Chondrocyte (in vitro differentiated cells): ENCODE results near the gene TECPR1. TPM values are rescaled to one million over a fixed set of nuclear protein-coding genes. Genes with fewer than 3 reads are reported as not detected.

Source experiments
- DNase-seq: peaks from one replicate; pipeline ENCODE4 v3.0.0; 2021; ENCODE audit warnings: mixed read lengths, low spot score
- H3K27ac Mint-ChIP-seq: one replicate; pipeline ENCODE4 v1.8.0; 2021; ENCODE audit warnings: mild to moderate bottlenecking, moderate library complexity, mixed read lengths; ENCODE audit not compliant: unreplicated experiment
- H3K27me3 Mint-ChIP-seq: 2 replicates; pipeline ENCODE4 v1.8.0; 2021; ENCODE audit warnings: low read depth, mixed read lengths
- H3K36me3 Mint-ChIP-seq: 2 replicates; pipeline ENCODE4 v1.8.0; 2021; ENCODE audit warnings: low read depth, mixed read lengths
- H3K4me1 Mint-ChIP-seq: 2 replicates; pipeline ENCODE4 v1.8.0; 2021; ENCODE audit warnings: low read depth, mild to moderate bottlenecking, mixed read lengths
- H3K4me3 Mint-ChIP-seq: one replicate; pipeline ENCODE4 v1.8.0; 2021; ENCODE audit warnings: mild to moderate bottlenecking, moderate library complexity, mixed read lengths; ENCODE audit not compliant: unreplicated experiment
- H3K9me3 Mint-ChIP-seq: 2 replicates; pipeline ENCODE4 v1.8.0; 2021; ENCODE audit warnings: low read depth, mixed read lengths
- CTCF ChIP-seq: fragments of 200-600 bp; sonication (generic); IDR thresholded peaks from 2 replicates; pipeline ENCODE4 v1.5.0; 2021; ENCODE audit warnings: antibody characterized with exemption, mild to moderate bottlenecking, moderate library complexity
- total RNA-seq: library from RNA; stranded (reverse); gene quantifications from 3 replicates; pipeline ENCODE4 v1.2.1, GENCODE V29; 2021

Gene TECPR1
- total RNA-seq, 1 donor from 2014 or later, result 27.3 TPM

GRCh38 chr7:98225913-98226614 is 26.0 kb downstream of the TECPR1 start:
- TF ChIP-seq CTCF, result no peak
- Mint-ChIP-seq H3K4me1 (no peaks in the 10 kb centered on the region), H3K27me3 (no peaks in the 10 kb centered on the region), H3K27ac (no peak overlapping the region), H3K36me3 (peaks cover 7% of the 10 kb centered on the region), H3K4me3 (no peak overlapping the region), H3K9me3 (no peaks in the 10 kb centered on the region)
- no peak for DNase-seq

DNA sequence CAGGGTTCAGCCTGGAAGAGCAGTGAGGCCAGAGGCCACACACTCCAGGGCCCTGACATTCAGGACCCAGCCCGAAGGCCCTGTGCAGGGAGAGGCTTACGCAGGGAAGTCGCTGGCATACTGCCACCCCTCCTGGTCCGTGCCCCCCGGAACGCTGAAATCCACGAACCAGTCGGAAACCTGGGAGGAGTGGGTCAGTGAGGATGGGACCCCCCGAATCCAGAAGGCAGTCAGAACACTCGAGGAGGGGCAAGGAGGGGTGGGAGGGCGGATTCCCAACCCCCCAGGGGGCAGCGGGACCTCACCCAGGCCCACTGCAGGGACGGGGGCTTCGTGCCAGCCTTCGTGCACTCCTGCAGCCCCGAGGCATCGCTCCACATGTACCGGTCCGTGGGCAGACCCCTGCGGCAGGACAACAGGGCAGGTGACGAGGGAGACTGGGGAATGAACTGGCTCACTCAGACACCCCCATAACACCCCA is 27.3 kb downstream of the TECPR1 start:
- Mint-ChIP-seq H3K27ac (no peak overlapping the region), H3K4me3 (no peak overlapping the region), H3K9me3 (no peaks in the 10 kb centered on the region), H3K27me3 (no peaks in the 10 kb centered on the region), H3K4me1 (no peaks in the 10 kb centered on the region), H3K36me3 (peaks cover 7% of the 10 kb centered on the region)
- peak; percentile 91 for DNase-seq
- TF ChIP-seq CTCF, result no peak

GRCh38 chr7:98223898-98224700 is 27.9 kb downstream of the TECPR1 start:
- H3K27me3 Mint-ChIP-seq, result no peaks in the 10 kb centered on the region
- peaks cover 5% of the 10 kb centered on the region for H3K4me1 Mint-ChIP-seq
- peaks cover 2% of the 10 kb centered on the region for H3K9me3 Mint-ChIP-seq
- H3K27ac Mint-ChIP-seq, result no peak overlapping the region
- H3K4me3 Mint-ChIP-seq, result no peak overlapping the region
- H3K36me3 Mint-ChIP-seq, result peaks cover 11% of the 10 kb centered on the region
- peak; percentile 91 for DNase-seq
- TF ChIP-seq CTCF, result no peak

DNA sequence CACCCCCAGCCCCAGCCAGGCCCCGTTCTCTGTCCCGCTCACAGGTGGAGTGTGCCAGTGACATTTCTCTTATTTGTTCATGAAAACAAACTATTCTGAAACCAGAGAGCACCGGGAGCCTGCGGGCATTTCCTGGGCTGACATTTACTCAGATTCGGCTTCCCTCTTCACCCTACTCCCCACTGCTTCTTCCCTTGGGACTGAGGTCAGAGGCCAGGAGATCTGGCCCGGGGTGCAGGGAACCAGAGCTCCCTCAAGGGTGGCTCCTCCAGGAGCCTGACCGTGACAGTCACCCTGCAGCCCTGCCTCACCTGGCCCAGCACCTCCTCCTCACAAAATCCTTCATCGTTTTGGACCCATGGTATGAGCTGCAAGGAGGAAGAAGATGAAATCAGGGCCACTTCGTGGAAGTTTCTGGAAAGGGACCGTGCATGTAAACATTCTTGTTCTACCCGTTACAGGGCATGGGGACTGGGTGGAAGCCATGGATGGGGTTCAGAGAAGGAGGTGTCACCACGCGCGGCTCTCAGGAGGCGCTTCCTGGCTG is 28.6 kb downstream of the TECPR1 start:
- Mint-ChIP-seq H3K27ac (no peak overlapping the region), H3K27me3 (no peaks in the 10 kb centered on the region), H3K4me3 (no peak overlapping the region), H3K9me3 (peaks cover 6% of the 10 kb centered on the region), H3K4me1 (peaks cover 10% of the 10 kb centered on the region), H3K36me3 (peaks cover 14% of the 10 kb centered on the region)
- TF ChIP-seq CTCF, result no peak
- peak; percentile 60 for DNase-seq

DNA sequence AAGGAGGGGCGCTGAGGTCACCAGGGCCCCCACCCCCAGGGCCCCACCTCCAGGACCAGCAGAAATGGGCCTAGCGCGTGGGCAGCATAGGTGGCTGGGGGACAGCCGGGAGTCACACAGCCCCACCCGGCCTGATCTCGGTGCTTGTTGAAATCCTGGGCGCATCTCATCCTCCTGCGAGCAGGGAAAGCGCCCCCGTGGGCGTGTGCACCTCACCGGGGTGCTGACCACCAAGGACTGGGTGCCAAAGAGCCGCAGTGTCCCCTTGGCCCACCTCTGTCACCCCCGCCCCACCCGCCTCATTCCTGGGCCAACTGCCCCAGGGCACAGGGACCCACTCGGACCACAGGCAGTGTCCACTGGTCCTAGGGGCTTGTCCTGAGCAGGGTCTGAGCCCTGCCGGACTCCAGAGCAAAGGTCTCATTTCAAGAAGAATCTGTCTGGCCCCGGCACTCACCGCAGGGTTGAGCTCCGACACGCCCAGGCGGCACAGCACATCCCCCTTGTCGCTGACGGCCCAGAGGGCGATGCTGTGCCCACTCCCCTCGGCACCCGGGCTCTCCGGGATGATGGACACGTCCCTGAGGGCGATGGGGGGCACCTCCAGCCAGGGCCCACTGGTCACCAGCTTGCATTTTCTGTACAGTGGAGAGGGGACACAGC is 29.4 kb downstream of the TECPR1 start:
- peaks cover 15% of the 10 kb centered on the region for H3K4me1 Mint-ChIP-seq

More for the DNA sequence above, 29.4 kb downstream of the TECPR1 start:
- H3K36me3 Mint-ChIP-seq, result peaks cover 12% of the 10 kb centered on the region
- no peaks in the 10 kb centered on the region for H3K27me3 Mint-ChIP-seq
- no peak for TF ChIP-seq CTCF
- H3K4me3 Mint-ChIP-seq, result no peak overlapping the region
- peaks cover 6% of the 10 kb centered on the region for H3K9me3 Mint-ChIP-seq
- no peak overlapping the region for H3K27ac Mint-ChIP-seq
- no peak for DNase-seq
